Measurements from ENCODE around the gene PA2G4. TPM values are rescaled to one million over a fixed set of nuclear protein-coding genes. Genes with fewer than 3 reads are reported as not detected.

The PA2G4 gene
- total RNA-seq, 2 experiments from 2014 or later, result 507 to 514 TPM

DNA sequence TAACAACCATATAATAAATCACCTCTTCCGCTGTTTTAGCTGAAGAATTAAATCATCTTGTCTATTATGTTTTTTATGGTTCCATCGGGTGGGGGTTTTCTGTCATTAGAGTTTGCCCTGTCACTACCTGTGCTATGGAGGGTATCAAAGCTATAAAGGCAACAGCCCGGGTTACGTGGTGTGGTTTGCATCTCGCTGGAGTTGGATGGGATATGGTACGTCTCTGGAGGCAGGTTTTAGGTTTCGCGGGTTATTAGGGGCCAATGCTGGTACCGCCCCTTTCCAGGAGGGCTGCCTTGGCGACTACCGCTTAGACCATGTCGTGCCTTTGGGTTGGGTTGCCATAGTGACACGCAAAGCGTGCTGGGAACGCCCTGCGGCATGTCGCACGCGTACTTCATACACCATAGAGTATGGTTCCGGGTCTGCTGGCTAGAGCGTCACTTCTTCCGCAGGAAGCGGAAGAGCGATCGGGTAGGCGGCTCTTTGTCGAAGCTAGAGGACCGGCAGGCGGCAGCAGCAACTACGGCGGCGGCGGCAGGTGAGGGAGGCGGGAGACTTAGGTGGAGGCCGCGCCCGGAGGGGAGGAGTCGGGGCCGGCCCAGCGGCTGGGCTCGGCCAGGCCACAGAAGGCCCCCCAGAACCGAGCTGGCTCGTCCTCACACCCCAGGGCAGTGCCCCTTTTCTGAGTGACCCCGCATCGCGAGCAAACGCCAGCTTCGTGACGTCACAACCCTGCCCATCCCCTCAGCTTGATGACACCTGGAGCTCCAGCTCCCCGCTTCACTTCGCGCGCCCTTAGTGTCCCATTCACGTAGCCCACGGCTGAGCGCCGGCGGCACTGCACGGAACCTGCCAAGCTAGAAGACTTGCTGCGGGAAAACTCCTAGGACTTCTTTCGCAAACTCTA lies 13.7 kb downstream of the PA2G4 start, which contains the start of gene ZC3H10:
Gene ZC3H10, plus strand, starts transcription at position 489 of the 910 bp plus-strand sequence. CDS start 2,297 bp downstream, outside the sequence.
- ChIA-PET POLR2A (interaction anchor here (0.5 to 4.2 kb wide), 15 partner anchors 10 to 1837 kb away, joined by 3 to 56 read pairs (median 6); partner anchors contain the start of genes ESYT1, MYL6, PA2G4 and RNF41), CTCF (interaction anchor here (0.6 to 6.2 kb wide), 15 partner anchors 9 to 379 kb away, joined by 3 to 73 read pairs (median 5); partner anchors contain the start of genes ANKRD52, ESYT1, IL23A and PA2G4)

DNA sequence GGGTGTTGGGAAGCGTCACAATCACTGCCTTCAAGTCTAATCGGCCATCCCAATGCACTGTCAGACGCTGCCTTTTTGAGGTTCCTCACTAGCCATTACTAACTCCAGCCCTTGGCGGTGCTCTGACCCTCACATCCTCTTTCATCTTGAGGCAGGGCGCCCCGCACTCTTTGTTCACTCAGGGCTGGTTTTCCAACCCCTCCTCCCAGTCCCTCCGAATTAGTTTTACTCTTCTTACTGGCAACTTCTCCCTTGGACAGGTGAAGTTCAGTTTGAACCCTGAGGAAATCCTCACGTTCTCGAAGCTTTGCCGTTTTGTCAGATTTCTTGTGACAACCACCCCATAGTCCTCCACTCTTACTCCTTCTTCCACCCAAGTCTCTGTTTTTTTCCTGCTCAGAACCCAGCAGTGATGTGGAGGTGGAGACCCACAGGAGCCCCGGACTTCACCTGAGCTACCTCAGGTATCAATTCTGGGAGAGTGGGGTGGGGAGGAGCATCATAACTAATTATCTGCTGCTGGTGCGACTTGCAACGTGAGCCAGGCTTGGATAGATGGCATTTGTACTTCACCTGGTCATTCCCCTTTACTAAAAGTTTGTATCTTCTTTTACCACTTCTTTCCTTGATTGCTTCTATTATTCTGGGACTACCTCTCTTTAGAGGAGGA lies 14.5 kb downstream of the PA2G4 start:
- ChIA-PET POLR2A (interaction anchor here (0.6 to 4.2 kb wide), 10 partner anchors 9 to 402 kb away, joined by 4 to 56 read pairs (median 8); partner anchors contain the start of genes ESYT1, MYL6, PA2G4 and RNF41), CTCF (interaction anchor here (0.6 to 6.2 kb wide), 17 partner anchors 8 to 379 kb away, joined by 3 to 73 read pairs (median 5); partner anchors contain the start of genes ESYT1, IL23A, PA2G4 and SMARCC2)

DNA sequence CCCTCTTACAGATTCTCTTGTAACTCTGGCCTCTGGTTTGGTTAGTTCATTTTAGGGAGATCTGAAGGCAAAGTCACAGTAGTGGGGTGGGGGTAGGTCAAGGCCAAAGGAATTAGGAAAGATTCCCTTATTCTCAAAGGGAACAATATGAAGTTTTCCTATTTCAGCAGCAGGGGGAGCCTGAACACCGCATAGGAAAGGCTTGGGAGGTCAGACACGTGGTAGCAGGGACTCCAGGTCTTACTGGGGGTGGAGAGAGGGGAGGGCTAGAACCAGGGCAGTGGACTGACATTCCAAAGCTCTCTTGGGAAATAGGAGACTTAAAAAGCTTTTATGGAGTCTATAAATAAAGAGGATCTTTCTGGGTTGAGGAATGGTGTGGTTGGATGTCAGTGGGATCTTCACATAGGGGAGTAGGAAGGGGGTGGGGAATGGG lies 15.0 kb downstream of the PA2G4 start:
- CTCF ChIA-PET, result interaction anchor here (0.6 to 6.2 kb wide), 17 partner anchors 8 to 219 kb away, joined by 3 to 73 read pairs (median 4); partner anchors contain the start of genes ESYT1, IL23A, MYL6 and MYL6B
- POLR2A ChIA-PET, result interaction anchor here (0.6 to 4.2 kb wide), 5 partner anchors 9 to 402 kb away, joined by 3 to 36 read pairs (median 6); partner anchors contain the start of genes ESYT1, PA2G4 and SMARCC2

DNA sequence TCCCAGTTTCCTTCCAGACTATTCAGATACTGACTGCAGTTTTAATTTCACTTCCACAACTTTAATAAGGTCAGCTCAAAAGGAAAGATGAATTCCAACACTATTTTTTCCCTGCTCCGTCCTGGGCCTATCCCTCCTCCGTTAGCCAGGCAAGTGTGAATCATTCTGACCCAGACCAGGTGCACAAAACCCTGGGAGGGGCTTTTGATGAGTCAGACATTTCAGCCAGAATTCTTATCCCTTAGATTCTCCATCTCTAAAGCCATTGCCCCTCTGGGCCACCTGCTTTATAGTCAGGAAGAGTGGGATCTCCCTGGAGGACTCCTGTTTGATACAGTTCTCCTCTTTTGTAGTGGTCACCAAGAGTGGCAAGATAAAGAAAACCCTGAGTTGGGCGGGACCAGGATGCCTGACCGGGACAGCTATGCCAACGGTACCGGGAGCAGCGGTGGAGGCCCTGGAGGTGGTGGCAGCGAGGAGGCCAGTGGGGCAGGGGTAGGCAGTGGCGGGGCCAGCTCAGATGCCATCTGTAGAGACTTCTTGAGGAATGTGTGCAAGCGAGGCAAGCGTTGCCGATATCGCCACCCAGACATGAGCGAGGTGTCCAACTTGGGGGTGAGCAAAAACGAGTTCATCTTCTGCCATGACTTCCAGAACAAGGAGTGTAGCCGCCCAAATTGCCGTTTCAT lies 15.9 kb downstream of the PA2G4 start:
- CTCF ChIA-PET, result interaction anchor here (0.6 to 6.2 kb wide), 15 partner anchors 7 to 181 kb away, joined by 3 to 73 read pairs (median 4); partner anchors contain the start of genes ESYT1, MYL6, MYL6B and RNF41
- POLR2A ChIA-PET, result interaction anchor here (0.7 to 4.2 kb wide), 2 partner anchors 16 to 69 kb away, joined by 3 to 26 read pairs; partner anchors contain the start of genes PA2G4 and SMARCC2

DNA sequence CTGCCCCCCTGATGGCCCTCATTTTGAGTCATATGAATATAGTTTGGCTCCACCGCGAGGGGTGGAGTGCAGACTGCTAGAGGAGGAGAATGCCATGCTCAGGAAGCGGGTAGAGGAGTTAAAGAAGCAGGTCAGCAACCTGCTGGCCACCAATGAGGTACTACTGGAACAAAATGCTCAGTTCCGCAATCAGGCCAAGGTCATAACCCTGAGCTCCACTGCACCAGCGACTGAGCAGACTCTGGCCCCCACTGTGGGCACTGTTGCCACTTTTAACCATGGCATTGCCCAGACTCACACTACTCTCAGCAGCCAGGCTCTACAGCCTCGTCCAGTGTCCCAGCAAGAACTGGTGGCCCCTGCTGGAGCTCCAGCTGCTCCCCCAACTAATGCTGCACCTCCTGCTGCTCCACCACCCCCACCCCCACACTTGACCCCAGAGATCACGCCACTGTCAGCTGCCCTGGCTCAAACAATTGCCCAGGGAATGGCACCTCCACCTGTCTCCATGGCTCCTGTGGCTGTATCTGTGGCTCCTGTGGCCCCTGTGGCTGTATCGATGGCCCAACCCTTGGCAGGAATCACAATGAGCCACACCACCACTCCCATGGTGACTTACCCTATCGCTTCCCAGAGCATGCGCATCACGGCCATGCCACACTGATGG lies 17.0 kb downstream of the PA2G4 start:
- ChIA-PET CTCF (interaction anchor here (1.8 to 6.2 kb wide), 2 partner anchors 68 to 100 kb away, joined by 5 to 73 read pairs; partner anchors contain the start of genes RNF41 and SMARCC2), POLR2A (no interaction called here)

DNA sequence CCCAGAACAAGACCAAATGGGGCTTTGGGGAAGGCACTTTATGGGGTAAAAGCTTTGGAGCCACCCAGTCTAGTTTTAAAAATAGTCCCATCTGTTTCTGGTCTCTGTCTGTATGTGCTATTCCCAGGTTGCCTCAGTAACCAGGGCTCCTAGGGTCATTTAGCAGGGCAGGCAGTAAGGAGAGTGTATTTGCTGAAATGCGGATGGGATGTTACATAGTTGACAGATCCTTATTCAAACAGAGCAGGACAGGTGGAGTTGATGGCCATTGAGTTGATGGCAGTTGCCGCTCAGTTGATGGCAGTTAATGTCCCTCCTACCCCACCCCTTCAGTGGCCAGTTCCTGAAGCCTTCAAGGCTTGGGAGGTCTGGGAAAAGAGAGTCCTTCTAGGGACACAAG lies 18.3 kb downstream of the PA2G4 start:
- ChIA-PET CTCF (interaction anchor here (0.7 to 3.4 kb wide), 3 partner anchors 37 to 67 kb away, joined by 3 to 17 read pairs (median 3); partner anchors contain the start of gene SMARCC2), POLR2A (interaction anchor here (0.6 to 0.7 kb wide), 2 partner anchors 40 to 79 kb away, joined by 3 to 5 read pairs; no protein-coding TSS in a partner anchor)

DNA sequence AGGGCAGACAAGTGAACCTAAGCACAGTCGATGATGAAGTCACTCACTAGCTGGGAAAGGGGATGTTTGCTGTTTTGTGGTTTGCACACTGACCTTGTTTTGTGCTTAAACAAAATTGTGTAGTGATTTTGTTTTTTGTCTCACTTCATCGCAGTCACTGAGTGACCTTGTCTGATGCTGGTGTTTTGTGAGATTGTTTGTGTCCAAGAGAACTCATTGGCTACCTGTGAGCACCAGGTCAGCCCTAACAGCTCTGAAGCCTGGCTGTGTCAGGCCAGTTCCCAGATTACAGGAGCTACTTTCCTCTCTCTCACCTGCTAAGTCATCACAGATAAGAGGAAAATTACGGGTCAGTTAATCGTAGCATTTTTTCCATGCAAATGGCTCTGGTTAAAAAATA lies 19.8 kb downstream of the PA2G4 start:
- POLR2A ChIA-PET, result no interaction called here
- CTCF ChIA-PET, result interaction anchor here (0.6 to 3.4 kb wide), 5 partner anchors 20 to 77 kb away, joined by 3 to 17 read pairs (median 3); partner anchors contain the start of genes PA2G4 and SMARCC2

DNA sequence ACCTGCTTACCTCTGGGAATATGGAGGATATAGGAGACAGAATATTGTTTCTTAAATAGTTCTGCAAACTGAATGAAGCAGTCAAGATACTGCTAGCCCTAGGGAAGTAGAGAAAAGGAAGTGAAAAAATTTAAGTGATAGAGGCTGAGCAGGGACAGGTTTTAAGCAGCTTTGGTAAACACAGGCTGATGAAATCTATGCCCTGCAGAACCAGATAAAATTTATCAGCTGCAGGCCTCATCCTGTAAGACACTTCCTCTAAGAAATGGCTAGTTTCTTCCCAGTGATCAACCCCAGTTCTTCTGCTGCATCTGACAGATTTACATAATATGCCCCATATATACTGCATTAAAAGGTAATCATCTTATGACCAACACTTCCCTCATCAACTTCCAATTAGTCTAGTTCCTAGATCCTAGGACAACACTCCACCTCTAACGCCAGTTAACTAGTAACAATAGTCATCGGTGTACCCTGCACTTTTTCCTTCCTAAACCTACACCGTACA lies 22.4 kb downstream of the PA2G4 start:
- ChIA-PET CTCF (interaction anchor here (0.6 to 3.6 kb wide), 10 partner anchors 8 to 139 kb away, joined by 3 to 27 read pairs (median 4); partner anchors contain the start of genes MYL6 and ZC3H10), POLR2A (interaction anchor here (1.3 to 2.4 kb wide), 2 partner anchors 25 to 35 kb away, joined by 3 to 13 read pairs; no protein-coding TSS in a partner anchor)

DNA sequence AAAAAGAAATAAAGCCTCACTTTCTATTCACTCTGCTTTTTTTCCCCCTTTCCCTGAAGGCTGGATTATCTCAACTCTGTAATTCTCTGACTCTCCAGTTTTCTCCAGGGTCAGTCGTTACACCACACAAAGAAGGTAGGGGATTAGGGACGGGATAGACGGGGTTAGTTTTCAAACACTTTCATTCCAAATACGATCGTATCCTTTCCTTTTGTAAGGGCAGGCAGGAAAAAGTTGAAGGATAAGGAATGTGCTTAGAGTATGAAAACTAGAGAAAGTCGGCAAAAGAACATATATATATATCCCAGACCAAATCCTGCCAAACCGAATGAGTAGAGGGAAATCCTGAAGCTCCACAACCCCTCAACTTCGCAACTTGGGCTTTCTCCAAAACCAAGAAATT lies 23.1 kb downstream of the PA2G4 start:
- ChIA-PET POLR2A (interaction anchor here (0.9 to 2.4 kb wide), 5 partner anchors 9 to 62 kb away, joined by 6 to 36 read pairs (median 13); partner anchors contain the start of genes MYL6, PA2G4, RPL41 and SMARCC2), CTCF (interaction anchor here (1.3 to 3.6 kb wide), 5 partner anchors 9 to 65 kb away, joined by 3 to 27 read pairs (median 9); partner anchors contain the start of genes MYL6, MYL6B, SMARCC2 and ZC3H10)

DNA sequence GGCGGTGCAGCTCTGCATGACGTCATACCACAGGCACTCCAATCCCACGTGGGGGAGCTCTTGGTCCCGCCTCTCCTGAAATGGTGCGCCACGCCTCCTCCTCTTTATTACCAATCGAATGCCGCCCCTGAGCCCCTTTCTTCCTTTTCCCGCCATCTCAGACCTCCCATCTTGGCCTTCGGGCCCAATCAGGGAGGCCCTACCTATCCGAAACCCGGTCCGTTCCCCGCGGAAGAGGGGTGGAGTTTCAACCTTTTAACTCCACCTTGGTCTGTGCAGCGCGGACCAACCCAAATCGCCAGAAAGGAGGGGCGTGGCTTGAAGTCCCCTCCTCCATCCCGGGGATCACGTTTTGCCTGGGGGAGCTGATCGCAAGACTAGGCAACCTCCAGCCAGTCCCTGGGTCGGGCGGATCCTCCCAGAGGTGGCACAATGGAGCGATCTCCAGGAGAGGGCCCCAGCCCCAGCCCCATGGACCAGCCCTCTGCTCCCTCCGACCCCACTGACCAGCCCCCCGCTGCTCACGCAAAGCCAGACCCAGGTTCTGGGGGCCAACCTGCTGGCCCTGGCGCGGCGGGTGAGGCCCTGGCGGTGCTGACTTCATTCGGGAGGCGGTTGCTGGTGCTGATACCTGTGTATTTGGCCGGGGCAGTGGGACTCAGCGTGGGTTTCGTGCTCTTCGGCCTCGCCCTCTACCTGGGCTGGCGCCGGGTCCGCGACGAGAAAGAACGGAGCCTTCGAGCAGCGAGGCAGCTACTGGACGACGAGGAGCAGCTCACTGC lies 23.7 kb downstream of the PA2G4 start, which contains the start of gene ESYT1:
Gene ESYT1, plus strand, starts transcription at position 380 of the 782 bp plus-strand sequence. Its CDS starts 53 bp downstream, at position 433.
- CTCF ChIA-PET, result interaction anchor here (1.3 to 3.6 kb wide), 5 partner anchors 9 to 65 kb away, joined by 3 to 27 read pairs (median 9); partner anchors contain the start of genes MYL6, MYL6B, SMARCC2 and ZC3H10

DNA sequence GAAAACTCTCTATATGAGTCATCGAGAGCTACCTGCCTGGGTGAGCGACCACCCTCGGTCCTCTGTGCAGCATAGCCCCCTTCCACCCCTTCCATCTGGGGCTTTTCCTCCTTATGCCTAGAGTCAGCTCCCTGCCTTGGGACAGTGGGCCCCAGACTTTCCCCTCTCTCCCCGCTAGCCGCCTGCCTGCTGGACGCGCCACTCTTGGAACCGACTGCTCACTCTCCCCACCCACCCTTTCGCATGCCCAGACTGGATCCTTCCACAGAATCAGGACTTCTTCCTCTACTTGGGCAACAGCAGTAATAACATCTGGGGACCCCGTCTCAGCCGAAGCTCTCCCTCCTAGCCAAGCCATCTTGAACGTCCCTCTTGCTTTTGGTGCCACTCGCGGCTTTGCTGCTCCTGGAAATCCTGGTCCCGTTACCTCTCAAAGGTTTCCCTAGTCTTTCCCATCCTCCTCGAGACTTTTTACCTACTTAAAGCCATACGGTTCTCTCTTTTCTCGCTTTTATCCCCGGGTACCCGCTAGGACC lies 24.4 kb downstream of the PA2G4 start:
- ChIA-PET POLR2A (interaction anchor here (0.5 to 2.4 kb wide), 6 partner anchors 11 to 206 kb away, joined by 4 to 36 read pairs (median 12); partner anchors contain the start of genes PA2G4, RPL41, SMARCC2 and ZC3H10), CTCF (interaction anchor here (1.1 to 3.6 kb wide), 5 partner anchors 10 to 64 kb away, joined by 3 to 27 read pairs (median 5); partner anchors contain the start of genes MYL6B, SMARCC2 and ZC3H10)

More for the DNA sequence above, 23.7 kb downstream of the PA2G4 start, which contains the start of gene ESYT1:
- POLR2A ChIA-PET, result interaction anchor here (0.9 to 2.4 kb wide), 6 partner anchors 10 to 62 kb away, joined by 6 to 36 read pairs (median 12); partner anchors contain the start of genes MYL6, PA2G4, RPL41 and SMARCC2

DNA sequence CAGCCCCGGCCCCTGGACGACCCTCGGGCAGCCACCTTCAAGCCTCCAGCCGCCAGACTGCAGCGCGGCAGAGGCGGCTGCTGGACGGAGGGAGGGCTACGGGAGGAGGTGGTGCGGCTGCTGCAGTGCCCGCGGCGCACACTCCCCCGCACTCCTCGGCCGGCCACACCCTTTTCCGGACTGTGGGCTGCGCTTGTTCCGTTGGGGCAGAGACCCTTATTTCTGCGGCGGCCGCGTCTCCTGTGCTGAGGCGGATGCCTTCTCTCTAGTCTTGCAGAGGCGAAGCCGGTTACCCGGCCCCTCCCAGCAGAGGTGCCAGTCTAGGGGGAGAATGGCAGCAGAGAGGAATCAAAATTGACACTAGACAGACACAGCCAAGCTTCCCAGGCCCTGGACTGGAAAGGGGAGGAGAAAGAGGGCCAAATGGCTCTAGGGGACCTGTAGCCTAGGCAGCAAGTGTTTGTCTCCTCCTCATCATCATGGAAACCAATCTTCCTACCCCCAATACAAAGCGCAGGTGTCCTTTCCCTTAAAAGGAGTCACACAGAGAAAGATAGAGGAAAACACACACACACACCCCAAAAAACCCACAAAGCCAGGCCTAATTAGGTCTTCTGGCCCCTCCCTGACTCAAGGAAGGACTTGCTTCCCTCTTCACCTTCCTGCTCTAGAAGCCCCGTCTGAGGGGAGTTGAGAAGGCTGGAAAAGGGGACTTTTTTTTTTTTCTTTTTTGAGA lies 25.0 kb downstream of the PA2G4 start:
- ChIA-PET POLR2A (interaction anchor here (0.5 to 2.4 kb wide), 6 partner anchors 11 to 207 kb away, joined by 4 to 36 read pairs (median 12); partner anchors contain the start of genes PA2G4, RPL41, SMARCC2 and ZC3H10), CTCF (interaction anchor here (1.0 to 3.6 kb wide), 7 partner anchors 10 to 60 kb away, joined by 3 to 27 read pairs (median 3); partner anchors contain the start of genes MYL6B, SMARCC2 and ZC3H10)

DNA sequence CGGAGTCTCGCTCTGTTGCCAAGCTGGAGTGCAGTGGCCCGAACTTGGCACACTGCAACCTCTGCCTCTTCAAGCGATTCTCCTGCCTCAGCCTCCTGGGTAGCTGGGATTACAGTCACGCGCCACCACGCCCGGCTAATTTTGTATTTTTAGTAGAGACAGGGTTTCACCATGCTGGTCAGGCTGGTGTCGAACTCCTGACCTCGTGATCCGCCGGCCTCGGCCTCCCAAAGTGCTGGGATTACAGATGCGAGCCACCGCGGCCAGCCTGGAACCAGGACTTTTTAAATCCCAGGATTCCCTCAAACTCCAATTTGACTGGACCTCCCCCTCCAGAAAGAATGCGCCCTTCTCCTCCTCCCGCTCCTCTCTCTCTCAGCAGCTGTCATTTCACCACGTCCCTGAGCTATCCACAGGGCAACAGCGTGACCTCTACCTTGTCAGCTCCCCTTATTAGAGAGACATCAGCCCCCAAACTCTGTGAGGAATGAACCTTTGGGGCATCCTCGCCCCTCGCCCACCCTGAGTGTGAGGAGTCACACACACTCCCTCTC lies 25.7 kb downstream of the PA2G4 start:
- POLR2A ChIA-PET, result interaction anchor here (0.6 kb wide), 1 partner anchor 27 kb away, joined by 4 read pairs; no protein-coding TSS in a partner anchor
- CTCF ChIA-PET, result interaction anchor here (1.0 to 3.3 kb wide), 4 partner anchors 9 to 59 kb away, joined by 3 to 24 read pairs (median 3); partner anchors contain the start of gene SMARCC2

DNA sequence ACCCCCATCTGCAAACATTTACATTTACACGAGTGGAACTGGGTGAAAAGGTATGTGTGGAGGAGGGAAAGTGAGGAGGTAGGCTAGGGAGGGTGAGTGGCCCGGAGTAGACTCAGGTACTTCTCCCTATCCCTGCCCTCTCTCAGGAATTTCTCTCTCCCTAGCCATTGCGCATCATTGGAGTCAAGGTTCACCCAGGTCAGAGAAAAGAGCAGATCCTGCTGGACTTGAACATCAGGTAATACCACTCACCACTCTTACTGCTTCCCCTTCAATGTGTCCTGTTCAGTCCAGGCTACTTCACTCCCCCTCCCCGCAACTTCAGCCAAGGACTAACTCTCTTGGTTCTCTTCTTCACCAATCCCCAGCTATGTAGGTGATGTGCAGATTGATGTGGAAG lies 26.5 kb downstream of the PA2G4 start:
- ChIA-PET CTCF (interaction anchor here (1.0 to 1.7 kb wide), 2 partner anchors 13 to 20 kb away, joined by 3 to 4 read pairs; no protein-coding TSS in a partner anchor), POLR2A (no interaction called here)

Measured in activated CD8-positive, alpha-beta memory T cell treated with anti-CD3 and anti-CD28 coated beads for 36 hours (primary cell).